ENCODE results near the gene TMEM167B.
A peak's percentile ranks its signal among the peaks of the same experiment; 100 is the strongest.

TMEM167B gene

GRCh38 chr1:109083501-109083900 lies 7.1 kb upstream of the TMEM167B start:
- DNase-seq, result no peak

- no peak for DNase-seq
Measured at GRCh38 chr1:109083923-109084322, 6.6 kb upstream of the TMEM167B start.

GRCh38 chr1:109084563-109085517 lies 5.7 kb upstream of the TMEM167B start:
- DNase-seq, result no peak

- no peak for DNase-seq
Measured at GRCh38 chr1:109089242-109090015, 1.1 kb upstream of the TMEM167B start.

- DNase-seq, result no peak
Measured at GRCh38 chr1:109091078-109091838, 694 bp downstream of the TMEM167B start.

GRCh38 chr1:109091839-109092193 lies 1.3 kb downstream of the TMEM167B start:
- no peak for DNase-seq

- no peak for DNase-seq
Measured at GRCh38 chr1:109094377-109094803, 3.8 kb downstream of the TMEM167B start.

GRCh38 chr1:109094871-109095270 lies 4.3 kb downstream of the TMEM167B start:
- no peak for DNase-seq

GRCh38 chr1:109095631-109096030 lies 5.1 kb downstream of the TMEM167B start:
- DNase-seq, result no peak

- DNase-seq, result no peak
Measured at GRCh38 chr1:109096120-109096519, 5.6 kb downstream of the TMEM167B start.

- DNase-seq, result peak; percentile 95
Measured at GRCh38 chr1:109099938-109100773, 9.6 kb downstream of the TMEM167B start.

- DNase-seq, result no peak
Measured at GRCh38 chr1:109104364-109105151, 14.0 kb downstream of the TMEM167B start.

GRCh38 chr1:109105881-109106280 lies 15.3 kb downstream of the TMEM167B start:
- DNase-seq, result no peak

- no peak for DNase-seq
Measured at GRCh38 chr1:109107785-109108184, 17.2 kb downstream of the TMEM167B start.

GRCh38 chr1:109109906-109110305 lies 19.3 kb downstream of the TMEM167B start:
- no peak for DNase-seq

GRCh38 chr1:109111386-109112055 lies 21.0 kb downstream of the TMEM167B start:
- DNase-seq, result no peak

GRCh38 chr1:109112056-109112651 lies 21.6 kb downstream of the TMEM167B start:
- DNase-seq, result no peak

- peak; percentile 86 for DNase-seq
Measured at GRCh38 chr1:109112652-109113285, 22.2 kb downstream of the TMEM167B start.

GRCh38 chr1:109113590-109114341 lies 23.2 kb downstream of the TMEM167B start, which contains the start of gene ELAPOR1:
Gene ELAPOR1 (plus strand): TSS chr1:109114115. CDS start chr1:109114184, 69 bp downstream.
- peak; percentile 73 for DNase-seq

All from stimulated activated CD4-positive, alpha-beta T cell treated with anti-CD3 and anti-CD28 coated beads, Interleukin-12 subunit alpha, Interleukin-12 subunit beta, amount 100 ng/mL, for 4 hours (primary cell).